GM10248 (cell line): Measurements from ENCODE around the gene HEXIM1.

ENCODE experiments used
- CTCF ChIA-PET: fragments of 300-600 bp; sonication (Branson Sonifier 250); formaldehyde crosslinking; extraction: SDS; loops from one replicate; lab custom pipeline; 2021; ENCODE audit warnings: antibody characterized with exemption; lab: Yijun Ruan, JAX
- POLR2A ChIA-PET: fragments of 350-650 bp; sonication (Branson Sonifier 250); formaldehyde crosslinking; extraction: SDS; loops from one replicate; lab custom pipeline; 2020; ENCODE audit warnings: antibody characterized with exemption; lab: Yijun Ruan, JAX
- DNase-seq: peaks from one replicate; pipeline ENCODE4 v3.0.0; 2012; ENCODE audit errors: extremely low spot score
- TF ChIP-seq, protein P1 (sequence below): IDR thresholded peaks from 2 replicates; pipeline ENCODE4 v1.5.1; 2012; ENCODE audit warnings: mild to moderate bottlenecking, low read depth; ENCODE audit errors: extremely low read depth, missing control alignments, control extremely low read depth

Gene HEXIM1, protein sequence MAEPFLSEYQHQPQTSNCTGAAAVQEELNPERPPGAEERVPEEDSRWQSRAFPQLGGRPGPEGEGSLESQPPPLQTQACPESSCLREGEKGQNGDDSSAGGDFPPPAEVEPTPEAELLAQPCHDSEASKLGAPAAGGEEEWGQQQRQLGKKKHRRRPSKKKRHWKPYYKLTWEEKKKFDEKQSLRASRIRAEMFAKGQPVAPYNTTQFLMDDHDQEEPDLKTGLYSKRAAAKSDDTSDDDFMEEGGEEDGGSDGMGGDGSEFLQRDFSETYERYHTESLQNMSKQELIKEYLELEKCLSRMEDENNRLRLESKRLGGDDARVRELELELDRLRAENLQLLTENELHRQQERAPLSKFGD

DNA sequence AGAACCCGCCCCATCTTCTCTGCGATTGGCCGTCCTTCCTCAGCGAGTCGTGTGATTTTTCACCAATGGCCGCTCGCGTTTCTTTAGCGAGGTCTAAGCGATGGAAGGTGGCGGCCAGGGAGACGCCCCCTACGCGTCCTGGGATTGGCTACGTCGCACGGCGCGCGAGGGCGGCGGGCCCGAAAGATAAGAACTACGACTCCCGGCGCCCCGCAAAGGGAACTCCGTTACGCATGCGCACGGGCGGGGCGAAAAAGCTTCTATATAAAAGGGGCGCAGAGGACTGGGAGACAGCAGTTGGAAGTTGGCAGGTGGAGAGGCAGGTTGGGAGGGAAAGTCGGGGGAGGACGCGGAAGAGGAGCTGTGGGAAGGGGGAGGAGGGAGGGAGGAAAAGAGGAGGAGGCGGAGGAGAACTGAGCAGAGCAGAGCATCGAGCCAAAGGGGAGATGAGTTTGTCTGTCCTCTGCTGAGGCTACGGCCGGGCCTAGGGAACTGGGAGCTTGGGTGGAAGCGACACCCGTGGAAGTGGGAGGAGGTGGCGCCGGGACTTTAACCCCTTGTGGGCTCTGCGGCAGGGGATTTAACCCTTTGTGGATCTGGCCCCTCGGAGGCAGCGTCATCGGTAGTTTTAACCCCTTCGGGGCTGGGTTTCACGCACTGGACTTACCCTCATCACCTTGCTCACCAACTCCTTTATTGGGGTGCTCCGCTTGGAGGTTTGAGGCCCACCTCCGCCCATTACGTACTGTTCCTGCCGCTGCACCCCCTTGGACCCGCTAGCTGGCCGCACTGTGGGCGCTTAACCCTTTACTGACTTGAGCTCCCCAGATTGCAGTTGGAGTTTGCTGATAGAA, at the start of gene HEXIM1:
HEXIM1 (plus strand) TSS at position 293 of the 854 bp plus-strand sequence. CDS start 716 bp downstream, outside the sequence.
- ChIA-PET CTCF (interaction anchor here (0.6 to 11.1 kb wide), 14 partner anchors 9 to 254 kb away, joined by 3 to 190 read pairs (median 6); partner anchors contain the start of genes ACBD4, HEXIM2 and PLCD3), POLR2A (interaction anchor here (0.5 to 6.4 kb wide), 55 partner anchors 9 to 962 kb away, joined by 3 to 332 read pairs (median 6); partner anchors contain the start of genes ACBD4, HEXIM2, MAP3K14 and NMT1)
- DNase-seq, result peak; percentile 96
- TF ChIP-seq, protein P1, sequence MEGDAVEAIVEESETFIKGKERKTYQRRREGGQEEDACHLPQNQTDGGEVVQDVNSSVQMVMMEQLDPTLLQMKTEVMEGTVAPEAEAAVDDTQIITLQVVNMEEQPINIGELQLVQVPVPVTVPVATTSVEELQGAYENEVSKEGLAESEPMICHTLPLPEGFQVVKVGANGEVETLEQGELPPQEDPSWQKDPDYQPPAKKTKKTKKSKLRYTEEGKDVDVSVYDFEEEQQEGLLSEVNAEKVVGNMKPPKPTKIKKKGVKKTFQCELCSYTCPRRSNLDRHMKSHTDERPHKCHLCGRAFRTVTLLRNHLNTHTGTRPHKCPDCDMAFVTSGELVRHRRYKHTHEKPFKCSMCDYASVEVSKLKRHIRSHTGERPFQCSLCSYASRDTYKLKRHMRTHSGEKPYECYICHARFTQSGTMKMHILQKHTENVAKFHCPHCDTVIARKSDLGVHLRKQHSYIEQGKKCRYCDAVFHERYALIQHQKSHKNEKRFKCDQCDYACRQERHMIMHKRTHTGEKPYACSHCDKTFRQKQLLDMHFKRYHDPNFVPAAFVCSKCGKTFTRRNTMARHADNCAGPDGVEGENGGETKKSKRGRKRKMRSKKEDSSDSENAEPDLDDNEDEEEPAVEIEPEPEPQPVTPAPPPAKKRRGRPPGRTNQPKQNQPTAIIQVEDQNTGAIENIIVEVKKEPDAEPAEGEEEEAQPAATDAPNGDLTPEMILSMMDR, result no peak

DNA sequence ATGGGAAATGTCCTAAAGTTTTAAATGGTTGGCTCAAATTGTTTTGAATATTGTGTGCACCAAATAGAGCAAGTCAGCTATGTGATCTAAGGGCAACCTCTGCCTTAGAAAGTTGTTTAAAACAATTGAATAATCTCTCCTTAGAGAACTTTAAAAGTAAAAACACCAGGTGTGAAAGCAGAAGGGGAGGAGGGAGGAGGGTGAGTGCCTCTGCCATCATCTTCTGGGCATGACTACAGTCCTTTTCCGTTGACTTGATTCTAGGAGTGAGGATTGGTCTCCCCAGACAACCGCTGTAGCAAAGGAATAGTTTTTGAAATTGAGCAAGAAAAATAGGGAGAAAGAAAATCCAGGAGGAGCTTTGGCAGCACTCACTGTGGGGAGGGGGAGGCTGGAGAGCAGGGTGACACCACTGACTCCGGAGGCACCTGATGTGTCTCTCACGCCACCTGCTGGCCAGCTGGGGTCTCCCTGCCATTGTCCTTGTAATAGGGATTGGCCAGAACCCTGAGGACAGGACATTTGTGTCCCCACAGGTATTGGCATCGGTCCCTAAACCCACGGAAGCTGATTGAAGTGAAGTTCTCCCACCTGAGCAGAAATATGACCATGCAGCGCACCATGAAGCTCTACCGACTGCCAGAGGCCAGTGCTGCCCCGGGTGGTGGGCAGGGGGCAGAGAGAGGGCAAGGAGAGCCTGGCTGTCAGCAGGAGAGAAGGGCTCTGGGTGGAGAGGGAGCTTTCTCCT, 49.2 kb upstream of the HEXIM1 start:
- ChIA-PET CTCF (interaction anchor here (0.7 to 6.9 kb wide), 47 partner anchors 10 to 337 kb away, joined by 3 to 87 read pairs (median 5); partner anchors contain the start of genes ACBD4, GFAP and NMT1), POLR2A (no interaction called here)
- TF ChIP-seq, protein P1, result peak; percentile 75
- DNase-seq, result peak; percentile 89

DNA sequence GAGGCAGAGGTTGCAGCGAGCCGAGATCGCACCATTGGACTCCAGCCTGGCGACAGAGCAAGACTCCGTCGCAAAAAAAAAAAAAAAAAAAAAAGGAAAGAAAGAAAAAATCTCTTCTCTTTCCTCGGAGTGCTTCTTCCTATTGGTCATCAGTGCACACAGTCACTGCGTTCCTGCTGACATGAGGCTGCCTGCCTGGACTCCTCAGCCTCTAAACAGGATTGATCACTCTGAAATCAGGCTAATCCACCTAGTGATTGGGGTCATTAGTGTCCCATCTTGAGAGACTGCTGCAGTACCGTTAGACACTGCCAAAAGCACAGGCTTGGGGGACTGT, 46.8 kb upstream of the HEXIM1 start:
- no peak for DNase-seq
- TF ChIP-seq, protein P1, result no peak
- CTCF ChIA-PET, result interaction anchor here (4.7 to 6.9 kb wide), 2 partner anchors 34 to 181 kb away, joined by 18 to 87 read pairs; partner anchors contain the start of gene ACBD4
- POLR2A ChIA-PET, result no interaction called here

DNA sequence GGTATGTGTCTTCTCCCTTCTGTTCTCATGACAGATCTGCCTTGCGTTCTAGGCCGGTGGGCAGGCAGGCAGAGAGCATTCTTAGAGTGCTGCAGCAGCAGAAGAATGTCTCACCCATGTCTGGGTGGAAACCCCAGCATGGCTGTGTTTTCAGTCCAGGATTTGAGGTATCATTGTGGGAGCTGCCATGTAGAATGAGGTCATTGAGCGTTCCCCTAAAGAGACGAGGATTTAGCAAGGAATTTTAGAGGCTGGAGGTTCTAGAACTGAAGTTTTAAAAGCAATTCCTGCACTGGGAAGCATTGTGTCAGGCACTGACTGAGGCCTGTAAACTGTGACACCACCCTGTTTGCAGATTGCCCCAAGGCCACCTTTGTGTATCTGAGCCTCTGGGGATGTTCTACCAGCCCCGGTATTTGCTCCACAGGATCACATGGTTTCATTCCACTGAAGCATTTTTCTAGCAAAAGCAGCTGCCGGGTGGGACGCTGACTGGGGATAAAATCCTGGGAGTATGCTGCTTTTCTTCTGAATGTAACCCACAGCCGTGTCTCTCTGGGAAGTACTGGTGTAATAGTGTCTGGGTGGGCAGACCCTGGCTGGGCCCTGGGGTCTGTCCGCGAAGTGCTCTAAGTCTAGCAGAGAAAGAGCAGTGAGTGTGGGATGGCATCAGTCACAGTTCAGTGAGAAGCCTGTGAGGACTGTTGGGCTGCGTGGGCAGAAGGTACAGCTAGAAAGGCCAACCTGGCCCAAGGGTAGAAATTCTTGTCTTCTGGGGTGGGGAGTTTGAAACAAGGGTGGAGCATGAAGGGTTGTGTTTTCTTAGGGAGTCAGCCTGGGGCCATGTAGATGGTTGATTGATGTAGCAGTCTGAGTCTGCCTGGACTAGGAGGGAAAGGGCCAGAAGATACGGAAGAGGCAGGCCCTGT, 46.1 kb upstream of the HEXIM1 start:
- ChIA-PET CTCF (interaction anchor here (1.2 to 6.9 kb wide), 3 partner anchors 33 to 182 kb away, joined by 4 to 87 read pairs (median 18); partner anchors contain the start of gene ACBD4), POLR2A (no interaction called here)
- TF ChIP-seq, protein P1, result no peak
- no peak for DNase-seq

DNA sequence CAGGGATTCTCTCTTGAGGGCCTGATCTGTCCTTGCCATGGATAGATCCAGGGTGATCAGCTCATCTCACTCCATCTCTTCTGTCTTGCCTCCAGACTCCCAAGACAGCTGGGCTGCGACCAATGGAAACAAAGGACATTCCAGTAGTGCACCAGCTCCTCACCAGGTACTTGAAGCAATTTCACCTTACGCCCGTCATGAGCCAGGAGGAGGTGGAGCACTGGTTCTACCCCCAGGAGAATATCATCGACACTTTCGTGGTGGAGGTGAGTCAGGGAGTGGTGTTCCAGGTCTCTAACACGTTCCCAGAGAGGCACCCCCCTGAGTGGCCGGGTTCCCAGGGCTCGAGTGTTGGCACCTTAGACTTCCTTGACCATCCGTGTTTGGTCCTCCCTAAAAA, 45.4 kb upstream of the HEXIM1 start:
- DNase-seq, result no peak
- TF ChIP-seq, protein P1, result no peak
- POLR2A ChIA-PET, result no interaction called here
- CTCF ChIA-PET, result interaction anchor here (1.0 to 6.9 kb wide), 3 partner anchors 9 to 183 kb away, joined by 4 to 87 read pairs (median 4); partner anchors contain the start of gene ACBD4
